K562 (cell line): ENCODE measurements around the gene POLR2H. TPM values are rescaled to one million over a fixed set of nuclear protein-coding genes. Genes with fewer than 3 reads are reported as not detected.

Source experiments
- BRCA1 ChIP-seq, 2 experiments: fragments of 450-650 bp in 1 of 2; sonication (generic) in 1 of 2; formaldehyde crosslinking in 1 of 2; IDR thresholded peaks; 2 replicates each; pipeline versions ENCODE4 v1.5.0 to v1.6.1; 2017 to 2020; ENCODE audit warnings: mild to moderate bottlenecking in 1 of 2, missing genetic modification reagents in 1 of 2
- CBX2 ChIP-seq: fragments of 200-600 bp; sonication (generic); IDR thresholded peaks from one replicate; pipeline ENCODE4 v1.6.1; 2012; ENCODE audit warnings: mild to moderate bottlenecking, low read length, inconsistent platforms; ENCODE audit not compliant: insufficient read depth, poor library complexity, severe bottlenecking
- ESRRA ChIP-seq: fragments of 450-650 bp; IDR thresholded peaks from 2 replicates; pipeline ENCODE4 v1.6.1; 2014; ENCODE audit warnings: low read depth, mild to moderate bottlenecking, moderate library complexity, borderline replicate concordance
- HDAC6 ChIP-seq: IDR thresholded peaks from 2 replicates; pipeline ENCODE4 v1.6.1; 2012; ENCODE audit warnings: low read depth, mild to moderate bottlenecking, control low read depth, inconsistent platforms, low read length, moderate library complexity
- HDAC8 ChIP-seq: fragments of 450-650 bp; IDR thresholded peaks from 2 replicates; pipeline ENCODE4 v1.6.1; 2016; ENCODE audit warnings: mild to moderate bottlenecking, missing genetic modification characterization, moderate library complexity, missing compliant biosample characterization
- HSF4 ChIP-seq: fragments of 250-450 bp; sonication (Bioruptor Pico); IDR thresholded peaks from 2 replicates; pipeline ENCODE4 v2.1.2; 2022; ENCODE audit warnings: mild to moderate bottlenecking, moderate library complexity, borderline replicate concordance
- MAZ ChIP-seq, 2 experiments: fragments of 450-650 bp in 1 of 2; sonication (generic) in 1 of 2; formaldehyde crosslinking; IDR thresholded peaks in 1 of 2; conservative IDR thresholded peaks in 1 of 2; 2 replicates each; pipeline versions ENCODE4 v1.4.0 to v1.5.0; 2020; ENCODE audit warnings: mild to moderate bottlenecking in 1 of 2, missing genetic modification reagents in 1 of 2
- MCM7 ChIP-seq, 2 experiments: fragments of 450-650 bp; IDR thresholded peaks; 2 replicates each; pipeline ENCODE4 v1.6.1; 2016 to 2018
- MTA2 ChIP-seq: fragments of 450-650 bp; IDR thresholded peaks from 2 replicates; pipeline ENCODE4 v1.6.1; 2016; ENCODE audit warnings: low read depth
- NBN ChIP-seq: fragments of 450-650 bp; IDR thresholded peaks from 2 replicates; pipeline ENCODE4 v1.6.1; 2016; ENCODE audit warnings: low read depth, mild to moderate bottlenecking
- NFIC ChIP-seq: fragments of 450-650 bp; IDR thresholded peaks from 2 replicates; pipeline ENCODE4 v1.6.1; 2017; ENCODE audit warnings: mild to moderate bottlenecking, inconsistent platforms
- NFRKB ChIP-seq: fragments of 450-650 bp; IDR thresholded peaks from 2 replicates; pipeline ENCODE4 v1.6.1; 2016; ENCODE audit warnings: low read depth
- PHTF2 ChIP-seq: fragments of 250-450 bp; sonication (Bioruptor Pico); IDR thresholded peaks from 2 replicates; pipeline ENCODE4 v1.5.0; 2021; ENCODE audit warnings: mild to moderate bottlenecking
- RHOXF2B ChIP-seq: fragments of 250-450 bp; sonication (Bioruptor Pico); conservative IDR thresholded peaks from 2 replicates; pipeline ENCODE4 v1.5.1; 2021
- SNIP1 ChIP-seq: fragments of 450-650 bp; IDR thresholded peaks from 2 replicates; pipeline ENCODE4 v1.7.1; 2017; ENCODE audit warnings: low read depth, mild to moderate bottlenecking
- TBL1XR1 ChIP-seq, 2 experiments: IDR thresholded peaks; 2 replicates each; pipeline ENCODE4 v1.6.1; 2012; ENCODE audit warnings: improper control_type of control experiment in 2 of 2, low read length in 2 of 2, mild to moderate bottlenecking in 1 of 2
- TBP ChIP-seq: optimal IDR thresholded peaks from 2 replicates; pipeline ENCODE3; 2011; ENCODE audit warnings: low read depth, low read length, improper control_type of control experiment
- YY1 ChIP-seq, 3 experiments: IDR thresholded peaks; 2 replicates each; pipeline ENCODE4 v1.6.1; 2011; ENCODE audit warnings: low read length in 2 of 3, mild to moderate bottlenecking in 2 of 3, moderate library complexity in 2 of 3, borderline replicate concordance in 1 of 3, control low read depth in 1 of 3, low read depth in 1 of 3; ENCODE audit not compliant: insufficient read depth in 3 of 3, insufficient replicate concordance in 2 of 3, control insufficient read depth in 1 of 3, insufficient read length in 1 of 3; ENCODE audit errors: extremely low read depth in 1 of 3
- ZBTB34 ChIP-seq: fragments of 250-450 bp; sonication (Bioruptor Pico); IDR thresholded peaks from 2 replicates; pipeline ENCODE4 v1.8.0; 2021; ENCODE audit warnings: mild to moderate bottlenecking, moderate library complexity
- ZNF165 ChIP-seq: fragments of 250-450 bp; sonication (Bioruptor Pico); IDR thresholded peaks from 2 replicates; pipeline ENCODE4 v1.4.0; 2020; ENCODE audit warnings: borderline replicate concordance
- ZNF263 ChIP-seq: sonication (generic); formaldehyde crosslinking; IDR thresholded peaks from 2 replicates; pipeline ENCODE4 v1.8.0; 2022; ENCODE audit warnings: mild to moderate bottlenecking, missing genetic modification reagents, borderline replicate concordance
- polyA plus RNA-seq, 8 experiments: library from polyadenylated mRNA; depleted of rRNA in 4 of 8; stranded (reverse) in 5 of 8; unstranded in 3 of 8; fragments of >200 nt; fragmentation: Nextera tagmentation in 2 of 8; fragmentation: Illumina TruSeq in 1 of 8; extraction: Ambion mirVana in 2 of 8; extraction: Trizol in 1 of 8; gene quantifications; 2 replicates each; pipeline versions ENCODE4 v1.2.1 to v1.2.3, GENCODE V29; 2011 to 2014; ENCODE audit warnings: inconsistent platforms in 1 of 8, missing spikeins in 1 of 8
- total RNA-seq, 7 experiments: library from RNA; depleted of rRNA in 6 of 7; stranded (reverse); fragments of >200 nt in 6 of 7; fragmentation: Illumina TruSeq in 2 of 7; extraction: Trizol in 2 of 7; gene quantifications; 2 replicates each; pipeline versions ENCODE4 v1.2.1 to v1.2.3, GENCODE V29; 2011 to 2021; ENCODE audit warnings: low replicate concordance in 1 of 7
- TF ChIP-seq, protein P1 (sequence below): fragments of 450-650 bp; IDR thresholded peaks from 2 replicates; pipeline ENCODE4 v1.6.1; 2017; ENCODE audit warnings: mild to moderate bottlenecking, moderate library complexity
- TF ChIP-seq, protein P2 (sequence below): sonication (generic); formaldehyde crosslinking; IDR thresholded peaks from 2 replicates; pipeline ENCODE4 v1.8.0; 2022; ENCODE audit warnings: mild to moderate bottlenecking, low read depth, missing genetic modification reagents

Gene POLR2H
- total and polyA plus RNA-seq, 9 of the 15 experiments (the other 6 are each of a cell fraction or from before 2014, with no cell fraction given), result 128 to 512 (median 220) TPM

DNA sequence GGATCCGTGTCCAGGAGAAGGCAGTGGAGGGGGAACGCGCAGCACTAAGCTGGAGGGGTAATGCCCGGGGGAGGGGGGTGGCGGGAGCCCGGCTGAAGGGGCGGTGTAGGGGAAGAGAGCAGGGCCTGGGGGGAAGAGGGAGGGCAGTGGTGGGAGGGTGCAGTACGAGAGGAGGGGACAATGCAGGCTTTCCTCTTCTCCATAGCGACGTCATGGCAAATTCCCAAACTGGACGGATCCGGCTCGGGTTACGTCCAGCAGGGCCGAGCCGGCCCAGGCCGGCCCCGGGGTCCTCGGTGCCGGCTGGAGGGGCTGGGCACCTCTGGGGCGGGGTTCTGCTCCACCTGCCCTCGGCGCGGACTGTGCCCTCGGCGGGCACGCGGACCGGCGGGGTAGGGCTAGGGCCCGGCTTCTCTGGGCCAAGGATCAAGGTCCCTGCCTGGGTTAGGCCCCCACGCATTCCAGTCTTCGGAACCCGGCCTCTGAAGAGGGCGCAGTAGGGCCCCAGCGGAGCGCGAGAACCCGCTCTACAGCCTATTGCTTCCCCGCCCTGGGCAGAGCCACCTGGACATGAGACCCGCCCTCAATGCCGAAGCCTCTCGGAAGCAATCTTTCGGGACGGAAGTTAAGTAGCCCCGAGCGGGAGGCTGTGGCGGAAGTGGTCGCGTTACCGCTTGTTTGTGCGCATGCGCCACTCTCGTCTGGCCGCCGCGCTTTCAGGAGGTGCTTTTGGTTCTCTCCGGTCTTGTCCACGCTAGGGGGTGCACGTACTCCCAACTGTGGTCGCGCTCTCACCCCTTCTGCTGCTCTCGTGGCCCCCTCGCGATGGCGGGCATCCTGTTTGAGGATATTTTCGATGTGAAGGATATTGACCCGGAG is 1.4 kb downstream of the POLR2H start (continued):
- no peak for TF ChIP-seq ZNF165 (CRISPR knock-in tag)
- no peak for TF ChIP-seq NFRKB
- TF ChIP-seq PHTF2 (CRISPR knock-in tag), result no peak
- peak; percentile 85 for TF ChIP-seq TBP
- no peak for TF ChIP-seq HSF4
- TF ChIP-seq HDAC6, result no peak
- no peak for TF ChIP-seq MTA2
- TF ChIP-seq BRCA1 (IDR thresholded peaks at IDR 0.05), result no peak
- TF ChIP-seq BRCA1 (CRISPR knock-in tag; IDR thresholded peaks at IDR 0.05), result no peak
- peak; percentile 73 to 82 for TF ChIP-seq MAZ (CRISPR knock-in tag; conservative IDR thresholded peaks at IDR 0.05 in 1 of 2, IDR thresholded peaks at IDR 0.05 in 1 of 2)
- no peak for TF ChIP-seq ZNF263
- no peak for TF ChIP-seq RHOXF2B
- TF ChIP-seq ZBTB34 (CRISPR knock-in tag), result no peak
- TF ChIP-seq, protein P1, sequence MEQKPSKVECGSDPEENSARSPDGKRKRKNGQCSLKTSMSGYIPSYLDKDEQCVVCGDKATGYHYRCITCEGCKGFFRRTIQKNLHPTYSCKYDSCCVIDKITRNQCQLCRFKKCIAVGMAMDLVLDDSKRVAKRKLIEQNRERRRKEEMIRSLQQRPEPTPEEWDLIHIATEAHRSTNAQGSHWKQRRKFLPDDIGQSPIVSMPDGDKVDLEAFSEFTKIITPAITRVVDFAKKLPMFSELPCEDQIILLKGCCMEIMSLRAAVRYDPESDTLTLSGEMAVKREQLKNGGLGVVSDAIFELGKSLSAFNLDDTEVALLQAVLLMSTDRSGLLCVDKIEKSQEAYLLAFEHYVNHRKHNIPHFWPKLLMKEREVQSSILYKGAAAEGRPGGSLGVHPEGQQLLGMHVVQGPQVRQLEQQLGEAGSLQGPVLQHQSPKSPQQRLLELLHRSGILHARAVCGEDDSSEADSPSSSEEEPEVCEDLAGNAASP, result no peak
- TF ChIP-seq YY1 (IDR thresholded peaks at IDR 0.05; ENCODE audit: borderline replicate concordance in 1 of 3, control insufficient read depth in 1 of 3, extremely low read depth in 1 of 3, insufficient read depth in 3 of 3, insufficient read length in 1 of 3, insufficient replicate concordance in 2 of 3, low read depth in 1 of 3, low read length in 2 of 3), result peak in 2 of 3 experiments; percentile 59 to 83
- TF ChIP-seq CBX2, result no peak
- TF ChIP-seq ESRRA, result peak; percentile 78; the same call in 1 of the 2 replicates
- TF ChIP-seq SNIP1, result no peak
- TF ChIP-seq, protein P2, sequence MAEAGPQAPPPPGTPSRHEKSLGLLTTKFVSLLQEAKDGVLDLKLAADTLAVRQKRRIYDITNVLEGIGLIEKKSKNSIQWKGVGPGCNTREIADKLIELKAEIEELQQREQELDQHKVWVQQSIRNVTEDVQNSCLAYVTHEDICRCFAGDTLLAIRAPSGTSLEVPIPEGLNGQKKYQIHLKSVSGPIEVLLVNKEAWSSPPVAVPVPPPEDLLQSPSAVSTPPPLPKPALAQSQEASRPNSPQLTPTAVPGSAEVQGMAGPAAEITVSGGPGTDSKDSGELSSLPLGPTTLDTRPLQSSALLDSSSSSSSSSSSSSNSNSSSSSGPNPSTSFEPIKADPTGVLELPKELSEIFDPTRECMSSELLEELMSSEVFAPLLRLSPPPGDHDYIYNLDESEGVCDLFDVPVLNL (CRISPR knock-in tag), result peak; percentile 51; the same call in 1 of the 2 replicates
- no peak for TF ChIP-seq HDAC8 (tag)
- no peak for TF ChIP-seq TBL1XR1 (IDR thresholded peaks at IDR 0.05; ENCODE audit: low read length in 2 of 2)
- TF ChIP-seq NBN, result 0 out of 2 replicates have a peak, but pooled peaks have one; percentile 61
- no peak for TF ChIP-seq MCM7 (IDR thresholded peaks at IDR 0.05)
- peak; percentile 51 for TF ChIP-seq NFIC
